Pancreas (tissue), 10 donors: ENCODE measurements around the gene USH1G. TPM values are rescaled to one million over a fixed set of nuclear protein-coding genes. Genes with fewer than 3 reads are reported as not detected.
A peak's percentile ranks its signal among the peaks of the same experiment; 100 is the strongest.

Source experiments
- ATAC-seq, 4 donors: fragments of 200-7000 bp; cut with Tn5 transposase; one replicate each; pipeline versions ENCODE4 v1.8.0 to v1.9.1; 2020; ENCODE audit warnings: mild to moderate bottlenecking in 4 of 4, moderate library complexity in 4 of 4
- DNase-seq, 6 donors: peaks; one replicate each; pipeline ENCODE4 v3.0.0-alpha.2; 2020
- FAIRE-seq: peaks from 2 replicates; lab custom pipeline; 2012; peaks lifted over from hg19 to GRCh38; lab: Jason Lieb, UNC
- H3K27ac ChIP-seq, 4 donors: fragments of 200-600 bp; sonication (generic); 1 replicate in 3 of 4; 2 replicates in 1 of 4; pipeline versions ENCODE4 v1.5.0 to v1.8.0; 2020
- H3K27me3 ChIP-seq, 4 donors: fragments of 200-600 bp; one replicate each; pipeline ENCODE4 v1.8.0; 2021
- H3K36me3 ChIP-seq, 3 donors: fragments of 200-600 bp; sonication (generic) in 1 of 3; one replicate each; pipeline versions ENCODE4 v1.5.0 to v1.8.0; 2020 to 2021
- H3K4me1 ChIP-seq, 3 donors: fragments of 200-600 bp; one replicate each; pipeline ENCODE4 v1.8.0; 2021
- H3K4me3 ChIP-seq, 4 donors: fragments of 200-600 bp; sonication (generic) in 2 of 4; one replicate each; pipeline versions ENCODE4 v1.5.0 to v1.8.0; 2020 to 2021
- H3K9me3 ChIP-seq, 4 donors: fragments of 200-600 bp; one replicate each; pipeline ENCODE4 v1.8.0; 2021
- CTCF ChIP-seq, 4 donors: fragments of 200-600 bp; sonication (generic) in 3 of 4; IDR thresholded peaks; one replicate each; pipeline versions ENCODE4 v1.5.0 to v1.8.0; 2021; ENCODE audit warnings: antibody characterized with exemption in 4 of 4
- WGBS, 2 donors: extraction: QIAGEN DNeasy Blood & Tissue Kit; methylation state at CpG; one replicate each; pipeline ENCODE4 v1.1.7; 2013; 5-methylcytosine and 5-hydroxymethylcytosine counted together
- intact Hi-C, 3 donors: fragments of 100-400 bp; cut with DNase I; formaldehyde crosslinking; loops; one replicate each; pipeline versions ENCODE4 v1.11.1 to v1.14.2; 2022
- polyA plus RNA-seq, 2 donors: library from polyadenylated mRNA; stranded (reverse); fragments of 200-250 nt; gene quantifications; one replicate each; pipeline ENCODE4 v1.2.3, GENCODE V29; 2013
- total RNA-seq, 6 donors: library from RNA; stranded (reverse); fragmentation: NEBNext Ultra II Directional in 4 of 6; extraction: Animal tissue kit (Norgen Biotek cat#: 25700) in 4 of 6; gene quantifications; one replicate each; pipeline versions ENCODE4 v1.2.1 to v1.2.4, GENCODE V29; 2021 to 2023
- donor health status: healthy with polysubstance abuse.
- donor health status: DM: no; HTN: no; CAD: no; lungs with moderate emphysema.
- donor health status: DM: no; HTN: no; CAD: no.
- donor health status: control.
- donor health status: control.
- donor health status: Bipolar disorder and iron deficiency.
- donor health status: DM: yes; HTN: yes; CAD: no.
- donor health status: DM: no; HTN: no; CAD: no.
- donor health status: DM: no; HTN: no; CAD: no.
- donor health status: DM: yes; HTN: yes; CAD: no.

Gene USH1G
- total and polyA plus RNA-seq, 8 donors = 0.03 to 0.17 (median 0.09) TPM; not detected in 1

- Histone ChIP-seq H3K27ac (no peak overlapping the region), H3K4me1 (peaks cover 0 to 1% (median 0%) of the 10 kb centered on the region in 3 donors), H3K36me3 (no peaks in the 10 kb centered on the region), H3K9me3 (no peaks in the 10 kb centered on the region), H3K27me3 (no peaks in the 10 kb centered on the region), H3K4me3 (no peak overlapping the region)
- no peak for TF ChIP-seq CTCF (IDR thresholded peaks at IDR 0.05)
- intact Hi-C loops = no loop called here
- no peak for ATAC-seq
- no peak for DNase-seq
- 75 to 83% methylated on average over 11 of the region's 11 CpGs for WGBS, 2 donors
- FAIRE-seq = no peak
Observed at GRCh38 chr17:74898376-74898946, 24.6 kb downstream of the USH1G start.

- intact Hi-C loops = no loop called here
- Histone ChIP-seq H3K4me3 (peak overlapping the region in 1 of 4 donors; percentile 30), H3K36me3 (no peaks in the 10 kb centered on the region), H3K4me1 (peaks cover 0 to 8% (median 6%) of the 10 kb centered on the region in 3 donors), H3K27ac (no peak overlapping the region), H3K27me3 (no peaks in the 10 kb centered on the region), H3K9me3 (no peaks in the 10 kb centered on the region)
- ATAC-seq = no peak
- TF ChIP-seq CTCF (IDR thresholded peaks at IDR 0.05) = no peak
- WGBS, 2 donors = 33 to 36% methylated on average over 22 of the region's 22 CpGs
- FAIRE-seq = no peak
- no peak for DNase-seq
Observed at GRCh38 chr17:74893936-74894671, 29.0 kb downstream of the USH1G start.

- no peak for TF ChIP-seq CTCF (IDR thresholded peaks at IDR 0.05)
- ATAC-seq (peak; percentile 49 to 70 (median 56)), FAIRE-seq (no peak), DNase-seq (no peak)
- Histone ChIP-seq H3K27ac (no peak within 1 kb of the TSS), H3K36me3 (no peaks in the 10 kb centered on the region), H3K27me3 (no peaks in the 10 kb centered on the region), H3K4me1 (peaks cover 0 to 8% (median 6%) of the 10 kb centered on the region in 3 donors), H3K9me3 (no peaks in the 10 kb centered on the region), H3K4me3 (peak within 1 kb of the TSS in 2 of 4 donors; percentile 20 to 30)
- intact Hi-C loops = no loop called here
- 2 to 4% methylated on average over 71 to 86 of the region's 86 CpGs for WGBS, 2 donors
Observed at GRCh38 chr17:74892974-74893911, 29.8 kb downstream of the USH1G start, which contains the start of gene FADS6. Gene FADS6 (minus strand): TSS chr17:74893633. CDS start chr17:74893595, 38 bp downstream.

GRCh38 chr17:74892013-74892841 lies 30.8 kb downstream of the USH1G start:
- H3K4me1 ChIP-seq = peaks cover 0 to 8% (median 6%) of the 10 kb centered on the region in 3 donors
- H3K27me3 ChIP-seq = no peaks in the 10 kb centered on the region
- no peak overlapping the region for H3K4me3 ChIP-seq
- H3K36me3 ChIP-seq = no peaks in the 10 kb centered on the region
- no peak overlapping the region for H3K27ac ChIP-seq
- no peak for FAIRE-seq
- intact Hi-C loops = no loop called here
- 46 to 56% methylated on average over 20 of the region's 20 CpGs for WGBS, 2 donors
- DNase-seq = peak in 3 of 6 donors; percentile 52 to 68 (median 68)
- peak; percentile 64 to 86 (median 82) for ATAC-seq
- TF ChIP-seq CTCF (IDR thresholded peaks at IDR 0.05) = no peak
- no peaks in the 10 kb centered on the region for H3K9me3 ChIP-seq
